HL-60/S4 treated with retinoic acid at 250 ng/mL for 4 days and 3 days (cell line): ENCODE data around the gene NAV3.

Experiments
- in situ Hi-C: fragments of 300-500 bp; cut with MboI; formaldehyde crosslinking; loops from 2 replicates; pipeline ENCODE4 v1.7.0; 2022; ENCODE audit warnings: low sequenced_read_pairs

The NAV3 gene, protein sequence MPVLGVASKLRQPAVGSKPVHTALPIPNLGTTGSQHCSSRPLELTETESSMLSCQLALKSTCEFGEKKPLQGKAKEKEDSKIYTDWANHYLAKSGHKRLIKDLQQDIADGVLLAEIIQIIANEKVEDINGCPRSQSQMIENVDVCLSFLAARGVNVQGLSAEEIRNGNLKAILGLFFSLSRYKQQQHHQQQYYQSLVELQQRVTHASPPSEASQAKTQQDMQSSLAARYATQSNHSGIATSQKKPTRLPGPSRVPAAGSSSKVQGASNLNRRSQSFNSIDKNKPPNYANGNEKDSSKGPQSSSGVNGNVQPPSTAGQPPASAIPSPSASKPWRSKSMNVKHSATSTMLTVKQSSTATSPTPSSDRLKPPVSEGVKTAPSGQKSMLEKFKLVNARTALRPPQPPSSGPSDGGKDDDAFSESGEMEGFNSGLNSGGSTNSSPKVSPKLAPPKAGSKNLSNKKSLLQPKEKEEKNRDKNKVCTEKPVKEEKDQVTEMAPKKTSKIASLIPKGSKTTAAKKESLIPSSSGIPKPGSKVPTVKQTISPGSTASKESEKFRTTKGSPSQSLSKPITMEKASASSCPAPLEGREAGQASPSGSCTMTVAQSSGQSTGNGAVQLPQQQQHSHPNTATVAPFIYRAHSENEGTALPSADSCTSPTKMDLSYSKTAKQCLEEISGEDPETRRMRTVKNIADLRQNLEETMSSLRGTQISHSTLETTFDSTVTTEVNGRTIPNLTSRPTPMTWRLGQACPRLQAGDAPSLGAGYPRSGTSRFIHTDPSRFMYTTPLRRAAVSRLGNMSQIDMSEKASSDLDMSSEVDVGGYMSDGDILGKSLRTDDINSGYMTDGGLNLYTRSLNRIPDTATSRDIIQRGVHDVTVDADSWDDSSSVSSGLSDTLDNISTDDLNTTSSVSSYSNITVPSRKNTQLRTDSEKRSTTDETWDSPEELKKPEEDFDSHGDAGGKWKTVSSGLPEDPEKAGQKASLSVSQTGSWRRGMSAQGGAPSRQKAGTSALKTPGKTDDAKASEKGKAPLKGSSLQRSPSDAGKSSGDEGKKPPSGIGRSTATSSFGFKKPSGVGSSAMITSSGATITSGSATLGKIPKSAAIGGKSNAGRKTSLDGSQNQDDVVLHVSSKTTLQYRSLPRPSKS (N-terminal part only)

DNA sequence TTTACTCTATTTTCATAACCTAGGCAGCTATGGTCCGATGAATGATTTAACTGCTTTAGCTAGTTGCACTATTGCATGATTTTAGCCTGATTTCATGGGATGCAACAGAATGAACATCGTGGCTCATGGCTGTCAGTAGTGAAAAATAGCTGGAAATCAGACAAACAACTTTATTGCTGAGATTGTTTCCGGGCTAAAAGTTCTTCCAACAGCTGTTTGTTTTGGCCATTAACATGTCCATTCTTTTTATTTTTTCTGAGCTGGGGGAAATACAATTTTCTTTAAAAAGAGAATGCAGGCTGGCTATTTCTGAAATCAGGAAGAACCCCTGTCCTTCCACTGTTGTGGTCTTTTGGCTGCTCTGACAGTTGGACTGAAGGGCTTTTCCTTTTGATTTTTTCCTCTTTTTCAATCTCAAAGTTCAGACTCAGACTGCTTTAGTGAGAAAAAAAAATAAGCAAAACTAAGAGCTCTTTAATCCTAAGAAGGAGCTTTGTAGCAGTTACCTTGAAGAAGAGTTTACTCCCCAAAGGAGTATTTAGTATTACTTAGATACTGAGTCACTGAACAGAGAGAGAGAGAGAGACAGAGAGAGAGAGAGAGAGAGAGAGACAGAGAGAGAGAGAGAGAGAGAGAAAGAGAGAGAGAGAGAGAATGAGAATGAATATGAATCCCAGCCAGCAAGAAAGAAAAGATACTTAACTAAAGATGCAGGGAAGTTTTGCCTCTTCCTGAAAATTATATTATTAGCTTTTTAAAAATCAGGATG is at the start of gene NAV3:
Gene NAV3 (plus strand): TSS at position 312 of the 769 bp plus-strand sequence. CDS start 568 bp downstream, outside the sequence.
- in situ Hi-C loops, result no loop called here

DNA sequence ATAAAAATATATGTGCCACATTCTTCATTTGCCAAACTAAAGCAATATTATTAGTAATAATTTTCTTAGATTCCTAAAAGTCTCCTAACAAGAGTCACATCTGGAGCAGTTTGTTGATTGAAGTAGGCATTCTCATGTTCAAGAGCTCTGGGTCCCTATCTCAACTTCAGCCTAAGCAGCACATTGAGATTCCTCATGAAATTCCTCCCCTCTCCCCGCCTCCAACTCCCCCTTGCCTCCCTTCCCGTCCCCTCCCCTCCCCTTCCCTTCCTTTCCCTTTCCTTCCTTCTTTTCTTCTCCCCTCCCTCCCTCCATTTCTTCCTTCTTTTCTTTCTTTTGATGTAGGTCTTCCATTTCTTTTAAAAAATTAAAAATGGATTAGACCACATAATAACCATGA is 48.7 kb upstream of the NAV3 start:
- in situ Hi-C loops, result no loop called here

DNA sequence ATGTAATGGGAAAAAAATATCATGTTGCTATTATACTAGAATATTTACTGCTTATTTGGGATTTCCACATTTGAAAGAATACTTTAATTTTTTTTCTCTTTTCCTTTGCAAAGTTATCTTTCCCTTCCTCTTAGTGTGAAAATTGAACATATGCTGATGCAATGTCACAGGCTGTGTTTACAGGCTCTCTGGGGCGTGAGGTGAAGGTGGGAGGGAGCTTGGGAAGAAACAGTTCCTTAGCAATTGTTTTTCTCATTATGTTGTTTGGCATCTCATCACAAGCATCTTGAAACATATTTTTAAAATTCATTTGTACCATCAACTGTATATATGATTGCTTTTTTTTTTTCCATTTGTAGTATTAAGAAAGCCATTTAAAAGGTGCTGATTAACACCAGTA is 47.9 kb upstream of the NAV3 start:
- in situ Hi-C loops, result no loop called here

DNA sequence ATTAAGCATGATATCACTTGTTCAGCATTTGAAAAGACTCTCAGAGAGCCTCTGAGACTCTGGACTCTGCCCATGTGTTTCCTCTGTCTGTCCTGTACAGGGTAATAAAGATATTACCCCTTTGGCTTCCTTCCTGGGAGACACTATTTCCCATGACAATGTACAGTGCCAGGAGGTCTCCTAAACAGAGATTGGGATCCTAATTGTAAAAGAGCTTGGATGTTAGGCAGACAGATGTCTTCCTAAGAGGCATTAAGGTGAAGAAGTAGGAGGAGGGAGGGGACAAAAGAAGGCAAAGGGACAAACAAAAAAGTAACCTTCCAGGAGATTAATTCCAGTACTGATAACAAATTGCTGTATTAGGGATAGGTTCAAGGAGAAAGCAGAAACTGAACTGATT is 45.5 kb upstream of the NAV3 start:
- in situ Hi-C loops, result no loop called here

DNA sequence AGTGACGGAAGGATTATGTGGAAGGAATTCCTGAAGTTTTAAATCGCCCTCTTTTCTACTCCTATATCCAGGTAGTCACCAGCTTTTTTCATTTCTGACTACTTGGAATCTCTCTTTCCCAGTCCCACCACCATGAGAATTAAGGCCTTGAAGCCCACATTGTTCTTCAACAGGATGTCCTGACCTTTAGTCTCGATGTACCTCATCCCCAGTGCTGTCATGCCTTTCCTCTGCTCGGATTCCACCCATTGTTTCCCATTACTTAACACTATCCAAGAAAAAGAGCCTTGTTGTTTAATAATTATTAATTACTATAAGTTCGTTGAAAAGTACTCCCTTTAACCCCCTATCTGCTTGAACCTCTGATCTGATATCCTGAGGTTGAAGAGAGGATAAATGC is 44.0 kb upstream of the NAV3 start:
- in situ Hi-C loops, result no loop called here

DNA sequence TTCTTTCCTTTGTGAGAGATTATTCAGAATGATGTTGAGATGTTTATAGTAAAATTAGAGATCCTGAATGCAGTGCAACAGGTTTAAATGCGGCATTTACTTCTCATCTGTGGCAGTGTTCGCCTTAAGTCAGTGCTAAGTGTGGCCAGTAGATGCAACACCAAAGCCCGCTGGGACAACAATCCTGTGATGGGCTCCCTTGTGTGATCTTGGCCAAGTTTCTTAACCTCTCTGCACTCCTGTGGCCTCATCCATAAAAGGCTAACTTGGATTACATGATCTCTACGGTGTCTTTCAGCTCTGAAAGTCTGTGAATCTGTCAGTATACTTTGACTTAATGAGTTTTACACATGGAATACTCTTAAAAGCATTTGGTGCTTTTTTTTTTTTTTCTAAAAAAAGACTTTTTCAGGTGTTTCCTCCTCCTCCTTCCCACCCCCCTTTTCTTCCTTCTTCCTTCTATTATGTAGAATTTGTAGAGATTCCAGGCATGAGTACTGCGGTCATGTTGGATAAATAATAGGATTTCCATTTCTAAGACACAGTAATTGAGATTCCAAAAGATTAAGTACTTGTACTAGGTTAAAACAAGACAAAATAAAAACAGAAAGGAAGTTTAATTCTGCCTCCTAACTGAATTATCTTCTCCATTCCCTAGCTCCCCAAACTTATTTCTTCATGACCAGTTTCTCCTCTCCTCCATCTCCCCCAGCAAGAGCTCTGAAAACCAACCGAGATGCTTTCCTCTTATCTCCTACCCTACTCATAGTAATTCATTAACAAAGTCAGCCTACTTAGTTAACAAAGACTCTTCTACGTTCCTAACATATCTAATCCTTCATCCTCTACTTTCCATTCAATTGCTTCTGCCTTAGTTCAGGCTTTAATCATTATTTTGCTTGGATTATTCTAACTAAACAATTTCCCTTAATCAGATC is 42.2 kb upstream of the NAV3 start:
- in situ Hi-C loops, result no loop called here

DNA sequence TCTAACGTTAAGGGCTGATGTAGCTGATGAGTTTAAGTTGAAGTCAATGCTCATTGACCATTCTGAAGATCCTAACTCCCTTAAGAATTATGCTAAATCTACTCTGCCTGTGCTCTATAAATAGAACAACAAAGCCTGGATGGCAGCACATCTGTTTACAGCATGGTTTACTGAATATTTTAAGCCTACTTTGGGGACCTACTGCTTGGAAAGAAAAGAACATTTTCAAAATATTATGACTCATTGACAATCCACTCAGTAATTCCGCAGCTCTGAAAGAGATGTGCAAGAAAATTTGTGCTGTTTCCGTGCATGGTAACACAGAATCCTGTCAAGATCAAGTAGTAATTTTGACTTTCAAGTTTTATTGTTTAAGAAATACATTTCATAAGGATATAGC is 35.0 kb upstream of the NAV3 start:
- in situ Hi-C loops, result no loop called here

DNA sequence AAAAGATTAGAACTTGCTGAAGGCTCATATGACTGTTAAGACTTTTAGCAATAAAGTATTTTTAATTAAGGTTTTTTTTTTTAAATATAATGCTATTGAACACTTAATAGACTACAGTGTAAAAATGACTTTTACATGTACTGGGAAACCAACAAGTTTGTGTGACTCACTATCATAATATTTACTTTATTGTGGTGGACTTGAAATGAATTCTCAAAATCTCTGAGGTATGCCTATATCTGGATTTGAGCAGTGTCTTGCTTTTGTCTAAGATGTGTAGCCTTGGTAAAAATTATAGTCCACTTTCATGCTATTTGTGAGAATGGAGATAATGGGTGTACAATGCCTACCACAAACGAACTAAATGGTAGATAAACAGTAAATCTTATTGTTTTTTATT is 33.9 kb upstream of the NAV3 start:
- in situ Hi-C loops, result no loop called here

DNA sequence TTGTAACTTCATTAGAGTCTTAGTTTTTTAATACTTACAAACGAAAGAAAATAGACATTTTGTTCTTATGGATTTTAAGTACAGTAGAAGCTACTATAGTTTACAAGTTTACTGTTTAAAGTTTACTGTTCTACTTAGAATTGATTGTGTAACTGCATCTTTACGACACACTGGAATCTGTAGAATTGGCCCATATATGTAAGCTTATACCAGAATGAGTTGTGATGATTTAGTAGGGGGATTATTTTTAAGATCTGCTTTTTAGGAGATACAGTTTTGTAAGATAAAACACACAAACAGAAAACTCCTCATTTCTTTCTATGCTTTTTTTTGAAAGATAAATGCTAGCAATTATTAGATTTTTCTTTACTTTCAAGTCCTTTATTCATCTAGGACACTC is 30.2 kb upstream of the NAV3 start:
- in situ Hi-C loops, result no loop called here

DNA sequence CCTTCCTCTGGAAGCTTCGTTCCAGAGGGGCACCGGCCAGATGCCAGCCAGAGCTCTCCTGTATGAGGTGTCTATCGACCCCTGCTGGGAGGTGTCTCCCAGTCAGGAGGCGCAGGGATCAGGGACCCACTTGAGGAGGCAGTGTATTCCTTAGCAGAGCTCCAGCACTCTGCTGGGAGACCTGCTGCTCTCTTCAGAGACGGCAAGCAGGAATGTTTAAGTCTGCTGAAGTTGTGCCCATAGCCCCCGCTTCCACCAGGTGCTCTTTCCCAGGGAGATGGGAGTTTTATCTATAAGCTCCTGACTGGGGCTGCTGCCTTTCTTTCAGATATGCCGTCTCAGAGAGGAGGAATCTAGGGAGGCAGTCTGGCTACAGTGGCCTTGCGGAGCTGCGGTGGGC is 22.2 kb upstream of the NAV3 start:
- in situ Hi-C loops, result no loop called here

DNA sequence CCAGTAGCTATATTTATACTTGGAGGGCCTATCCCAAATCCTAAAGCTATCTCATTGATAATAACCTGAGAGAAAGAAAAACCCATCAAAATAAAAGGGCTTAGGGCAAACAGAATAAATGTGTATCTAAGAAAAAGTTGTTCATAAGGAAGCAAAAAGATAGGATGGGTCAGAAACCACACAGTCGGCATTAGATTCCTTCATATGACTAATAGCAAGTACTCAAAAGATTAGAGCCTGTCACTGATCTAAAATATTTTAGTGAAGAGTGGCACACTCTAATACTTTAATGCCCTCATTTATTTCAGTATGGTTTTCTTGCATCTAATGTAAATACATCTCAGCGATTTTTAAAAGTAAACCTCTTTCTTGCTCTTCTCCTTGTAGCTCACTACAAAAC is 17.1 kb upstream of the NAV3 start:
- in situ Hi-C loops, result no loop called here

DNA sequence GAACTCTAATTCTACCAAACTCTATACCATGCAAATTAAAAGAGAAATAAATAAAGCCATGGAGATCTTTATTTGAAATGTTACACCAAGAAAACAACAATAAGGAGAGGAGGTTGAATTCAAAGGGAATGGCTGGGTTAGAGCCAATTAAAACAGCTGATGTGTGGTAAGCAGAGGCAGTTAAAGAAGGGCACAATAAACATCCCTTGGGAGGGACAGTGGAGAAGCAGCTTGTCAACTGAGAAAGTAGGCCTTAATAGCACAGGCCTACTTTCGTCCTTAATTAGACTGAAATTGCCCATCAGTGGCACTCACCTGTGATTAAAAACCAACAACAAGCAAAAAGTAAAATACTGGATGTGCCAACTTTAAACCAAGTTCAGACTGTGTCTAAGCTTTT is 16.3 kb upstream of the NAV3 start:
- in situ Hi-C loops, result no loop called here

DNA sequence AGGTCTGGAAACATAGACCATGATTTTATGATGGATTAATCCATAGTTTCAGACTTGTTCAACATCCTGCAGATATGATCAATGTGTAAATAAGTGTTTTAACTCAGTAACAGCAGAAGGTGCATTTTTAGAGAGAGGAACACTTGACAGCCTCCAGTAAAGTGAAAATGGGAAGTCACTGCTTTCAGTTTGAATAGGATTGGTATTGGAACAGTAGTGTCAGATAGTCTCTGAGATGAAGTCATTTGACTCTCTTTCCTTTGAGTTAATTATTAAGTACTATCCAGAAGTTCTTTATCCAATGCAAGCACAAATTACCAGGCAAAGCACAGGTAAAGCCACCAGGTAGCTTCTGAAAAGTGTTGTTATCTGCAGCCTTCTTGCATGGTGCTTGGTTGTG is 14.5 kb upstream of the NAV3 start:
- in situ Hi-C loops, result no loop called here

DNA sequence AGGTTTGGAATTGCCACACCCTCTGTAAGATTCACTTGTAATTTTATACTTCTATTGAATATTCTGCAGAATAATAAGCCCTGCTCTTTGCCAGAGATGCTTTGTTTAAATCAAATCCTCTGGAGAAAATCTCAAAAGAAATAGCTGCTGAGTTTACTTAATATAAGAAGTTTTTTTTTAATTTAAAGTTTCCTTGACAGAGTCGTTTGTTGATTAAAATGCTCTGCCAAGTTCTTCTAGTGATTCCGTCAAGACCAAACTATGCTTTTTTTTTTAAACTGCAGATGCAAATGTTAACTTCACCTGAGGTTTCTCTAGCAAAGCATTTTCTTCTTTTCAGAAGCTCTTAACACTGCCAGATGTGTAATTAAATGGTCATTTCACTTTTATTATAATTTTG is 13.4 kb upstream of the NAV3 start:
- in situ Hi-C loops, result no loop called here

DNA sequence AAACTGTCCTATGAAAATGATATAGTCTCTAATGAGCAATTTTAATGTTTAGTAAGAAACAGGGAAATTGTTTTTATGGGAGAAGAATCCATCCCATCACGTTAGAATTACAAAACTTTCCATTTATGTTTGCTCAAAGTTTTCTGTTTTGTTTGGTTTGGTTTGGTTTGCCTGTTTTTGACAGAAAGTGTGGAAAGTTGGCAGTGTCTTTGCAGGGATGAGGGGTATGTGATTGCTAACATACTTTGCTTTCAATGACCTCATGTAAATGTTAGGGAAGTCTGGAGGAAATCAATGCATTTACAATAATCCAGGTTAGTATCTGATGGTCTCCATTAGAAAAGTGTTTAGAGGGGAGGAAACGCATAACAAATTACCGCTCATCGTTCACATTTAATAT is 12.3 kb upstream of the NAV3 start:
- in situ Hi-C loops, result no loop called here

DNA sequence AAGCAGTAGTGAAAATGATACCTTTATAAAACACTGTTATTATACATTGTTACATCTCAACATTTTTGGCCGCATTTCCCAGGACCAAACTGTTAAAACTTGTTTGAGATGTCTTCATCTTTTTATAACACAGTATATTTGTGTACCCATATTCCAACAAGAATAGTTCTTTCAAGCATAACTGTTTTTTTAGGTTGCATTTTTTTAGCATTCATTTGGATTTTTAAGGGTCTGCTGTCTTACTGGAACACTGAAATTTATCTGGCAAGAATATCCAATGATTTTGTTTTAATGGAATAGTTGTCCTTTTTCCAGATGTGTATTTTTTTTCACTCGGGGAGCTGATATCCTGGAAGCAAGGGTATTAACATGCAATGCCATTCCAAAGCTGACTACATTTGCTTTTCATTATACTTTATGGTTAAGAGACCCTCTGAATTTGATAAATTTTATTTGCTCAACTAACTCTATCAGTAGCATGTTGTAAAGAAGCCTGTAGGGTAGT is 8.9 kb upstream of the NAV3 start:
- in situ Hi-C loops, result no loop called here

DNA sequence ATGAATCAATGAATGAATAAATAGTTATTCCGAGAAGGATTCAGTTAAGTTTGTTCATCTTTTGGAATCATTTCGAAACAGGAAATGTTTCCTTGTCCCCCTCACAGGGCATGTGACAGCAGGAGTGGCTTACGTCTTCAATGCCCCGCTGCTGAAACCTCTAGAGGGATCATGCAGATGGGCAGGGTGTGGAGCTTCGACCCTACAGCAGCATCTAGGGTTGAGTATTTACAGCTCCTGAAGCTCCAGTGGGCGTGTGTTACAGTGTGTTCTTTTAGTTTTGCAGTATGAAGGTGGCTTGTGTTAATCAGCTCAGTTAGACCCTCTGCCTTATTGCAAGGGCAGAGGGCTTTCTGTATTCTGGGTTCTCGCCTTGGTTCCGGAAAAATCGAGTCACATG is 2.6 kb downstream of the NAV3 start:
- in situ Hi-C loops, result no loop called here

DNA sequence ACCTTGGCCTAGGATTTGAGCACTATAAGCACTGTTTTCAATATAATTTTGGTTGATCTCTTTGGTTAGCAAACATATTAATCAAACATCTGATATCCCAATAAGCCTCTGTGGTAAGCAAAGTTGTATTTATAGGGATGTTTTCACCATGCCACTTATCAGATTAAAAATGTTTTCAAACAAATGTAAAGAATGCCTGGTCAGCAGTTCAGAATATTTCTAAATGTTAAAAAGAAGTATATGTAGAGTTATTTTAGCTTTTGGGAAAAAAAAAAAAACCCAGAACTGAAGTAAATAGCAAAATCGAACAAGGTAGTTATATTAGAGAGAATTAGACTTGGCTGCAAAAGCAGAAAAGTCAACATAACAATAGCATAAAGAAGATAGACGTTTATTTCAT is 3.9 kb downstream of the NAV3 start:
- in situ Hi-C loops, result no loop called here

DNA sequence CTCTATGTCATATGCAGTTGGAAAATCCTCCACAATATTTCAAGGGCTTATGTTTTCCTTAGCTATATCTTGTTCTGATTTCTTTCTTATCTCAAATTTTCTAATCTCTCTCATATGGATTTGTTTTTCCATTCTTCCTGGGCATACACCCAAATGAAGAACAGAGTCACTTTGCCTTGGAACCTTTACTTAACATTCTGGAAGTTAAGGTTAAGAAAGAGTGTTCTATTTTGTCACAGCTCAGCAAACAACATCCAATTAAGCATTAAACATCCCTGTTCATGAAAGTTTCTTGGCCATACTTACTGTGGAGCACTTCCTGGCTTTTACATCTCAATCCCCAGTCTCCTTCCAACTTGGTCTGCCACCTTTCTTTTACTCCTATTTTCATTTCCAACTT is 5.3 kb downstream of the NAV3 start:
- in situ Hi-C loops, result no loop called here

DNA sequence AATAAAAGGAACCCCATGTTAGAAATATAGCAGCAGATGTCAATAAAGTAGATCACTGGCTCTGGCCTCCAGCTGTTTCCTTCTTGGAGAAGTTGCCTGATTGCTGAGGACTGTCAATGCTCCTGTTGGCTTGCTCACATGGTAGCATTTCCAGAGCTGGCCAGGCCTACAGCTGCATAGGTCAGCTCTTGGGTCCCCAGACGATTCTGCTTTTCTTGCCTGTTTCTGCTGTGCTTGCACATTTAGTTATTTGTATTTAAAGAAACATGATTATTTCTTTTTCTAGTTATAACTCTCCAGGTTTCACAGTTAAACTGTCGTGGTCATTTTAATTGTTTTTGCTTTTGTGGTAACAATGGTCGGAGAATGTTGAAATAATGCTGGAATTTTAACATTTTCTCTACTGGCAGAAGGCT is 7.2 kb downstream of the NAV3 start:
- in situ Hi-C loops, result no loop called here
